ENCODE data around the gene SUCO. TPM values are rescaled to one million over a fixed set of nuclear protein-coding genes. Genes with fewer than 3 reads are reported as not detected.

Gene SUCO
- total and polyA plus RNA-seq, 5 donors from 2014 or later: 9.0 to 108 (median 15.5) TPM

DNA sequence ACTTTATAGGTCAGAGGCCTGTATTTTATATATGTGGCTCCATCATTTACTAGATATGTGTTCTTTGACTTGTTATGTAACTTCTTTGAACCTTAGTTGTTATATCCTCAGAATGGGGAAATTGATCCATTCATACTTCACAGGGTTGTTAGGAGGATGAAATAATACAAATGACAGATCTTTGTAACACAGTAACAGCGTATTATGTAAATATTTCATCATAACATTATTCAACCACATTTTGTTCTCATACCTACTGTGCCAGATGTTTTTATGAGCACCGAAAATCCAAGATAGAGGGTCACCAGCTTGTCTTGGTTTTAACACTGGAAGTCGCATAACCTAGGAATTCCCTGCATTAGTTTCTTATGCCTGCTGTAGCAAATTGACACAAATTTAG is 3.3 kb downstream of the SUCO start:
- ATAC-seq (ENCODE audit: low read depth in 2 of 2) (no peak), DNase-seq (no peak)
- peaks cover 8% of the 10 kb centered on the region for H3K27me3 Mint-ChIP-seq
- H3K4me1 Mint-ChIP-seq: peaks cover 25 to 69% (median 57%) of the 10 kb centered on the region in 4 donors
- peaks cover 4% of the 10 kb centered on the region for H3K36me3 Mint-ChIP-seq
- H3K36me3 ChIP-seq (ENCODE audit: control insufficient read depth, insufficient read depth, low read length): no peaks in the 10 kb centered on the region
- H3K4me1 ChIP-seq (ENCODE audit: control insufficient read depth, insufficient read depth, low read length, poor library complexity, severe bottlenecking): peaks cover 55% of the 10 kb centered on the region
- no peaks in the 10 kb centered on the region for H3K9me3 ChIP-seq (ENCODE audit: control insufficient read depth in 2 of 2, low read length in 2 of 2)
- H3K27ac ChIP-seq (ENCODE audit: insufficient read depth, low read length, poor library complexity, severe bottlenecking): no peak overlapping the region
- no peaks in the 10 kb centered on the region for H3K27me3 ChIP-seq (ENCODE audit: control insufficient read depth, insufficient read depth, low read length)
- H3K9me3 Mint-ChIP-seq: peaks cover 0 to 2% (median 0%) of the 10 kb centered on the region in 7 donors
- peak overlapping the region; percentile 8 to 97 (median 30) for H3K4me3 Mint-ChIP-seq
- H3K4me3 ChIP-seq (ENCODE audit: low read depth, low read length): peak overlapping the region; percentile 97
- H3K27ac Mint-ChIP-seq: no peak overlapping the region

DNA sequence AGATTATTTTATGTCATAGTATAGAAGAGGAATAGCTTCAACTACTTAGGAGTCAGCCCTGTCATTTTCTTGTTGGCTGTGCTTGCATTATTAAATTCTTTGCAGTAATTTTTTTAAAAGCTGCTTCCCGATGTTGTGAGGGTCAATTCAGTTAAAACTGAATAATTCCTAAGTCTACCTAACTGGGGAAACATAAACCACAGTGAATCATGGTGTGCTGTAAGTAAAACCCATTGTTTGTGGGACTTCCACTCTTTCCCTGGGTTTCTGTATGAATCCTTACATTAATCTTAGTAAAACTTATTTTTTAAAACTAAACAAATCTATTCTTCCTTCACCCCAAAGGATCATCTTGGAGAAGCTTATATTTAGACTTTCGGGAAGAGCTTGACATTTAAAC is 4.4 kb downstream of the SUCO start:
- Histone ChIP-seq H3K27ac (ENCODE audit: insufficient read depth, low read length, poor library complexity, severe bottlenecking) (no peak overlapping the region), H3K9me3 (ENCODE audit: control insufficient read depth in 2 of 2, low read length in 2 of 2) (no peaks in the 10 kb centered on the region), H3K36me3 (ENCODE audit: control insufficient read depth, insufficient read depth, low read length) (no peaks in the 10 kb centered on the region), H3K27me3 (ENCODE audit: control insufficient read depth, insufficient read depth, low read length) (no peaks in the 10 kb centered on the region), H3K4me1 (ENCODE audit: control insufficient read depth, insufficient read depth, low read length, poor library complexity, severe bottlenecking) (peaks cover 48% of the 10 kb centered on the region), H3K4me3 (ENCODE audit: low read depth, low read length) (no peak overlapping the region)
- Mint-ChIP-seq H3K4me1 (peaks cover 31 to 67% (median 60%) of the 10 kb centered on the region in 4 donors), H3K27ac (no peak overlapping the region), H3K36me3 (peaks cover 8% of the 10 kb centered on the region), H3K4me3 (peak overlapping the region in 2 of 4 donors; percentile 13 to 27), H3K9me3 (peaks cover 0 to 2% (median 0%) of the 10 kb centered on the region in 7 donors), H3K27me3 (peaks cover under 1% of the 10 kb centered on the region)
- no peak for ATAC-seq (ENCODE audit: low read depth in 2 of 2)
- no peak for DNase-seq

GRCh38 chr1:172537827-172538391 is 5.0 kb downstream of the SUCO start:
- no peak overlapping the region for H3K4me3 ChIP-seq (ENCODE audit: low read depth, low read length)
- H3K9me3 ChIP-seq (ENCODE audit: control insufficient read depth in 2 of 2, low read length in 2 of 2): no peaks in the 10 kb centered on the region
- peaks cover 52% of the 10 kb centered on the region for H3K4me1 ChIP-seq (ENCODE audit: control insufficient read depth, insufficient read depth, low read length, poor library complexity, severe bottlenecking)
- Mint-ChIP-seq H3K27me3 (no peaks in the 10 kb centered on the region), H3K36me3 (peaks cover 8% of the 10 kb centered on the region), H3K4me1 (peaks cover 31 to 67% (median 63%) of the 10 kb centered on the region in 4 donors), H3K27ac (no peak overlapping the region), H3K4me3 (peak overlapping the region in 3 of 4 donors; percentile 8 to 27 (median 13)), H3K9me3 (peaks cover 0 to 2% (median 0%) of the 10 kb centered on the region in 7 donors)
- DNase-seq (no peak), ATAC-seq (ENCODE audit: low read depth in 2 of 2) (no peak)
- H3K36me3 ChIP-seq (ENCODE audit: control insufficient read depth, insufficient read depth, low read length): no peaks in the 10 kb centered on the region
- no peak overlapping the region for H3K27ac ChIP-seq (ENCODE audit: insufficient read depth, low read length, poor library complexity, severe bottlenecking)
- no peaks in the 10 kb centered on the region for H3K27me3 ChIP-seq (ENCODE audit: control insufficient read depth, insufficient read depth, low read length)

DNA sequence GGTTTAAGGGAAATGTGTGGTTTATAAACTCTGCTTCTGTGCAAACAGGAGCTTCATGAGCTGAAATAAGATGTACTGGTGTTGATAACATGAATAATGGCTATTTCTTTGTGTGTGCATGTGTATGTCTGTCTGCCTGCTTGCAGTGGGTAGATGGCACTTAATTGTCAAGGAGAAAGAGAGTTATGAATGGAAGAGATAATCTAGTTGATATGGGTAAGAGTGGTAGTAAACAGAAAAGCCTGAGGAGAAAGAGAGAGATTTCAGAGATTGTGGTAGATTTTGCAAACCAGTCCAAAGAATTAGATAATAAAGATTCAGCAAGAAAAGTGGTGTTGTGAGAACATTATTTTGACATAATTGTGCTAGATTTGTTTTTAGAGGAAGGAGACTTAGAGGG is 7.7 kb downstream of the SUCO start:
- H3K4me1 Mint-ChIP-seq: peaks cover 30 to 49% (median 45%) of the 10 kb centered on the region in 4 donors

GRCh38 chr1:172544481-172545104 is 11.6 kb downstream of the SUCO start:
- H3K4me3 Mint-ChIP-seq: no peak overlapping the region
- Histone ChIP-seq H3K4me3 (ENCODE audit: low read depth, low read length) (no peak overlapping the region), H3K4me1 (ENCODE audit: control insufficient read depth, insufficient read depth, low read length, poor library complexity, severe bottlenecking) (peaks cover 27% of the 10 kb centered on the region), H3K36me3 (ENCODE audit: control insufficient read depth, insufficient read depth, low read length) (peaks cover 3% of the 10 kb centered on the region), H3K27ac (ENCODE audit: insufficient read depth, low read length, poor library complexity, severe bottlenecking) (no peak overlapping the region), H3K9me3 (ENCODE audit: control insufficient read depth in 2 of 2, low read length in 2 of 2) (no peaks in the 10 kb centered on the region), H3K27me3 (ENCODE audit: control insufficient read depth, insufficient read depth, low read length) (no peaks in the 10 kb centered on the region)
- DNase-seq (peak in 1 of 3 donors; percentile 9), ATAC-seq (ENCODE audit: low read depth in 2 of 2) (peak; percentile 34 to 58)
- peaks cover 7% of the 10 kb centered on the region for H3K36me3 Mint-ChIP-seq
- H3K27ac Mint-ChIP-seq: no peak overlapping the region
- no peaks in the 10 kb centered on the region for H3K9me3 Mint-ChIP-seq
- H3K4me1 Mint-ChIP-seq: peaks cover 32 to 46% (median 37%) of the 10 kb centered on the region in 4 donors
- H3K27me3 Mint-ChIP-seq: no peaks in the 10 kb centered on the region

More for the DNA sequence above, 7.7 kb downstream of the SUCO start:
- Histone ChIP-seq H3K9me3 (ENCODE audit: control insufficient read depth in 2 of 2, low read length in 2 of 2) (no peaks in the 10 kb centered on the region), H3K4me1 (ENCODE audit: control insufficient read depth, insufficient read depth, low read length, poor library complexity, severe bottlenecking) (peaks cover 39% of the 10 kb centered on the region), H3K4me3 (ENCODE audit: low read depth, low read length) (no peak overlapping the region), H3K36me3 (ENCODE audit: control insufficient read depth, insufficient read depth, low read length) (no peaks in the 10 kb centered on the region), H3K27ac (ENCODE audit: insufficient read depth, low read length, poor library complexity, severe bottlenecking) (no peak overlapping the region), H3K27me3 (ENCODE audit: control insufficient read depth, insufficient read depth, low read length) (no peaks in the 10 kb centered on the region)
- H3K4me3 Mint-ChIP-seq: peak overlapping the region in 3 of 4 donors; percentile 2 to 28 (median 11)
- no peak for ATAC-seq (ENCODE audit: low read depth in 2 of 2)
- no peaks in the 10 kb centered on the region for H3K27me3 Mint-ChIP-seq
- DNase-seq: no peak
- H3K36me3 Mint-ChIP-seq: peaks cover 8% of the 10 kb centered on the region
- H3K27ac Mint-ChIP-seq: no peak overlapping the region
- H3K9me3 Mint-ChIP-seq: no peaks in the 10 kb centered on the region

DNA sequence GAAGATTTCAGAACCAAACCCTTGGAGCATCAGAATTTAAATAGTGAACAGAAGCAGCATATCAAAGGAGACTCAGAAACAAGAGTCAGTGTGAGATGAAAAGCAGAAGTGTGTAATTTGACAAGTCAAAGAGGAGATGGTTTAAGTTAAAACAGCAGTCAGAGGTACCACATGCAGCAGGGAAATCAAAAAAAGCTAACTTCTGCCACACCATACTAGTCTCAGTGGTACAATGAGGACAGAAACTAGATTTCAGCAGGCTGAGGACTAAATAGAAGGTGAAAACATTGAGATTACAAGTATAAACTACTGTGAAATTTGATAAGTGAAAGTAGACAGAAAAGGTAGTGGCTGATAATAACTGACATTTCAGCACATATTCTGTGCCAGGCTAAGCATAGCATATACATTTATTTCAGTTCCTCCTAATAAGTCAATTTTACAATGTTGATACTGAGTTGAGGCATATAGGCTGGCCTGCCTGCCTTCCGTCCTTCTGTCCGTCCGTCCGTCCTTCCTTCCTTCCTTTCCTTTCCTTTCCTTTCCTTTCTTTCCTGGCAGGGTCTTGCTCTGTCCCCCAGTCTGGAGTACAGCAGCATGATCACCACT is 12.6 kb downstream of the SUCO start:
- Histone ChIP-seq H3K27me3 (ENCODE audit: control insufficient read depth, insufficient read depth, low read length) (no peaks in the 10 kb centered on the region), H3K36me3 (ENCODE audit: control insufficient read depth, insufficient read depth, low read length) (peaks cover 3% of the 10 kb centered on the region), H3K9me3 (ENCODE audit: control insufficient read depth in 2 of 2, low read length in 2 of 2) (no peaks in the 10 kb centered on the region), H3K4me1 (ENCODE audit: control insufficient read depth, insufficient read depth, low read length, poor library complexity, severe bottlenecking) (peaks cover 21% of the 10 kb centered on the region), H3K27ac (ENCODE audit: insufficient read depth, low read length, poor library complexity, severe bottlenecking) (no peak overlapping the region), H3K4me3 (ENCODE audit: low read depth, low read length) (no peak overlapping the region)
- no peak overlapping the region for H3K4me3 Mint-ChIP-seq
- no peaks in the 10 kb centered on the region for H3K27me3 Mint-ChIP-seq
- no peak for DNase-seq
- no peak overlapping the region for H3K27ac Mint-ChIP-seq
- H3K4me1 Mint-ChIP-seq: peaks cover 34 to 48% (median 41%) of the 10 kb centered on the region in 4 donors
- no peak for ATAC-seq (ENCODE audit: low read depth in 2 of 2)
- peaks cover 7% of the 10 kb centered on the region for H3K36me3 Mint-ChIP-seq
- no peaks in the 10 kb centered on the region for H3K9me3 Mint-ChIP-seq

DNA sequence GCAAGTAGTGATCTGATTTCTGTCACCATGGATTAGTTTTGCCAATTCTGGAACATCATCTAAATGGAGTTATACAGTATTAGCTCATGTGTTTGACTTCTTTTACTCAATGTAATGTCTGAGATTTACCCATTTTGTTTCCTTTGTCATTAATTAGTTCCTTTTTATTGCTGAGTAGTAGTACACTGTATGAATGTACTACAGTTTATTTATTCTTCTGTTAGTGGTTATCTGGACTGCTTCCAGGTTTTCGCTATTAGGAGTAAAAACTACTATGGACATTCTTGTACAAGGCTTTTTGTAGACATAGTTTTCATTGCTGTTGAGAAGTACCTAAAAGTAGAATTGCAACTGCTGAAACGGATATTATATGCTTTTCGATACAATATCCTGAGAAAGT is 14.1 kb downstream of the SUCO start:
- Mint-ChIP-seq H3K4me1 (peaks cover 33 to 44% (median 39%) of the 10 kb centered on the region in 4 donors), H3K4me3 (no peak overlapping the region)
- no peak for ATAC-seq (ENCODE audit: low read depth in 2 of 2)

More for the DNA sequence above, 14.1 kb downstream of the SUCO start:
- H3K27ac ChIP-seq (ENCODE audit: insufficient read depth, low read length, poor library complexity, severe bottlenecking): no peak overlapping the region
- H3K36me3 Mint-ChIP-seq: peaks cover 3% of the 10 kb centered on the region
- H3K27ac Mint-ChIP-seq: no peak overlapping the region
- H3K4me1 ChIP-seq (ENCODE audit: control insufficient read depth, insufficient read depth, low read length, poor library complexity, severe bottlenecking): peaks cover 20% of the 10 kb centered on the region
- DNase-seq: no peak
- no peak overlapping the region for H3K4me3 ChIP-seq (ENCODE audit: low read depth, low read length)
- no peaks in the 10 kb centered on the region for H3K27me3 ChIP-seq (ENCODE audit: control insufficient read depth, insufficient read depth, low read length)
- H3K27me3 Mint-ChIP-seq: no peaks in the 10 kb centered on the region
- no peaks in the 10 kb centered on the region for H3K9me3 ChIP-seq (ENCODE audit: control insufficient read depth in 2 of 2, low read length in 2 of 2)
- H3K9me3 Mint-ChIP-seq: no peaks in the 10 kb centered on the region
- H3K36me3 ChIP-seq (ENCODE audit: control insufficient read depth, insufficient read depth, low read length): peaks cover 3% of the 10 kb centered on the region
